Gastroesophageal sphincter (tissue), 3 donors: ENCODE results near the gene APCDD1L.

Experiments used
- POLR2A ChIP-seq, 2 donors: fragments of 450-650 bp; IDR thresholded peaks; one replicate each; pipeline ENCODE4 v1.6.1; 2017; ENCODE audit warnings: antibody characterized with exemption in 2 of 2, mild to moderate bottlenecking in 2 of 2, moderate library complexity in 1 of 2
- TF ChIP-seq, protein P1 (sequence below), 4 experiments: fragments of 200-600 bp in 2 of 4; fragments of 450-650 bp in 2 of 4; sonication (generic) in 1 of 4; IDR thresholded peaks; one replicate each; pipeline ENCODE4 v1.5.1; 2017 to 2019; ENCODE audit warnings: antibody characterized with exemption in 4 of 4, mild to moderate bottlenecking in 2 of 4, moderate library complexity in 2 of 4

DNA sequence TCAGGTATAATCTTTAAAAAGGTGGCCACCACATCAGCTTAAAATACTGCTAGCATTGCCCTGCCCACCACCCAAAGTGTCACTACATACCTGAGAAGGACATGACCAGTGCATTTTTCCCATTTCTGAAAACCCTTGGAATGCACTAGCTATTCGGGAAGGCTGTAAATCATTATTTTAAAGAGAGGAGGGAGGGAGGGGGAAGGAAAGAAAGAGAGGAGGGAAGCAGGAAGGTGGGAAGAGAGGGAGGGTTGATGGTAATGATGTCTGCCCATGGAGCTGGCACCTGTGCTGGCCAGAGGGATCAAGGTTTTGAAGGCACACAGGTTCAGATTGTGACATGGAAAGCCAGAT, 93.7 kb downstream of the APCDD1L start:
- TF ChIP-seq POLR2A (IDR thresholded peaks at IDR 0.05): no peak
- TF ChIP-seq, protein P1, sequence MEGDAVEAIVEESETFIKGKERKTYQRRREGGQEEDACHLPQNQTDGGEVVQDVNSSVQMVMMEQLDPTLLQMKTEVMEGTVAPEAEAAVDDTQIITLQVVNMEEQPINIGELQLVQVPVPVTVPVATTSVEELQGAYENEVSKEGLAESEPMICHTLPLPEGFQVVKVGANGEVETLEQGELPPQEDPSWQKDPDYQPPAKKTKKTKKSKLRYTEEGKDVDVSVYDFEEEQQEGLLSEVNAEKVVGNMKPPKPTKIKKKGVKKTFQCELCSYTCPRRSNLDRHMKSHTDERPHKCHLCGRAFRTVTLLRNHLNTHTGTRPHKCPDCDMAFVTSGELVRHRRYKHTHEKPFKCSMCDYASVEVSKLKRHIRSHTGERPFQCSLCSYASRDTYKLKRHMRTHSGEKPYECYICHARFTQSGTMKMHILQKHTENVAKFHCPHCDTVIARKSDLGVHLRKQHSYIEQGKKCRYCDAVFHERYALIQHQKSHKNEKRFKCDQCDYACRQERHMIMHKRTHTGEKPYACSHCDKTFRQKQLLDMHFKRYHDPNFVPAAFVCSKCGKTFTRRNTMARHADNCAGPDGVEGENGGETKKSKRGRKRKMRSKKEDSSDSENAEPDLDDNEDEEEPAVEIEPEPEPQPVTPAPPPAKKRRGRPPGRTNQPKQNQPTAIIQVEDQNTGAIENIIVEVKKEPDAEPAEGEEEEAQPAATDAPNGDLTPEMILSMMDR (IDR thresholded peaks at IDR 0.05): no peak
